Daoy (cell line): ENCODE data around the gene BCAP29. TPM values are rescaled to one million over a fixed set of nuclear protein-coding genes. Genes with fewer than 3 reads are reported as not detected.

ENCODE experiments used
- DNase-seq: peaks from one replicate; pipeline ENCODE4 v3.0.0-alpha.2; 2015; ENCODE audit warnings: low read depth
- total RNA-seq: library from RNA; depleted of rRNA; stranded (reverse); fragments of >200 nt; shearing (Covaris generic); gene quantifications from 2 replicates; pipeline ENCODE4 v1.2.3, GENCODE V29; 2014

The BCAP29 gene
- total RNA-seq, 1 experiment from 2014 or later: 197 TPM

DNA sequence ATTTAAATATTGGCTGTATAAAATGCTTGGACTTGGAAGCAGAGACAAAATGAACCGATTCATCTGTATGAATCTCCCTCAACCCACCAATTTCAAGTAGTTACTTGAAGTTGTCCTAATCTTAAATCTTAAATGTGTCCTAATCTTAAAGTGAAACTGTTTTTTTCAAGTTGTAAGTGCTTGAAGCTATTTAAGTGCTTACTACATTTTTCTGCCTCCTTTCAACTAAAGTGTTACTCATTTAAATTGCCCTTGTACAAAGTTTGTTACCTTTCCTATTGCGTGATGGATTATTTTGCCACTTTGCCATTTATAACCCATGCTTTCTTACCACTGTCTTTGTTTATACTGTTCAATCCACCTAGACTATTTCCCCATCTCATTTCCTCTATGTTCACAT, 2.8 kb downstream of the BCAP29 start:
- no peak for DNase-seq

DNA sequence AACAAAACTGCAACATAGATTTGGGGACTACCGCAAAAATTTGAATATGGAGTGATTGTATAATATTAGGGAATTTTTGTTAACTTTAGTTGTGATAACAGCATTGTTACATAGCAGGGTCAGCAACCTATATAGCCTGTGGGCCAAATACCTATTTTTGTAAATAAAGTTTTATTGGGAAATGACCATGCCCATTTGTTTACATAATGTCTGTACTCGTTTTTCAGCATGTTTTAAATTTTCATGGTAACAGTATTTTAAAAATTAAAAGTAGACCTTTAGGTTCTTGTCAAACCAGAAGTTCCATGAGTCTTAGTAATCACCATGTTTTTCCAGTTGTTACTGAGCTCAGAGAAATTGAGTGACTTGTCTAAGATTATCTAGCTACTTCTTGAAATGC, 4.7 kb downstream of the BCAP29 start:
- no peak for DNase-seq

DNA sequence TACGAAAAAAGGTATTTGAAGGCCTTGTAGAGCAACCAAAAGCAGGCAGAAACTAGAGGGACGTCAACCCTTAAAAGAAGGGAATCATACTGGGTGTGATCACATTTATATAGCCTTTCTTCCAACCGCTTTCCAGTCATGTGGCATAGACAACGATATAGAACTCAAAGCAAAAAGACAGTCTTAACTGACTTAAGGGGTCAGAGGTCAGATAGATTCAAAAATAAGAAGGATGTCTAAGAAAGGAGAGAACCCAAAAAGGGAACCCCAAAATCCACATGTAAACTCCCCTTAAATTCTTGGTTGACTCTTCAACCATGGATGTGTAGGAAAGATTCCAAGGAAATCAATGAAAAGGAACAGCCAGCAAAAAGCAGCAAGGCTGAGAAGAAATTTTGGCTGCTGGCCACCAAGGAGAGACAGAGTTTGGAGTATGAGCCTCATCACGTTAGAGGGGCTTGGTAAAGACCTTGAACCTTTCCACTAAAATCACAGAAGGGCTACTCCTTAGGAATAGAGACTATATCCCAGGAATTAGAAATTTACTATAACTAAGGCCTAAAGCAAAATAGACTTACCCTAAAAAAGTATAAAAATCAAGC, 8.6 kb downstream of the BCAP29 start:
- no peak for DNase-seq

DNA sequence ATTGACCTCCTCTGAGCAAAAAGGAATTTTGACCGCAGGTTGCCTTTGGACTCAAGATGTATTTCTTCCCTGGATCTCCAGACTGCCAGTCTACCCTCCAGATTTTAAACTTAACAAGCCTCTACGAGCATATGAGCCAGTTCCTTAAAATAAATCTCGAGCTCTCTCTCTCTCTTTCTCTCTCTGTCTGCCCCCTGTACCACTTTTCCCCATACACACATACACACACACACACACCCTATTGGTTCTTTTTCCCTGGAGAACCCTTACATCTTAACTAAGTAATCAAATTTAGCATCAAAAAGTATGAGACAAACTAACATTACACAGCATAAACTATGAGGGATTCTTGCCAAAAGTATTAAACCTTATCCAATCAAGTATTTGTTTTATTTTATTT, 11.4 kb downstream of the BCAP29 start:
- no peak for DNase-seq

DNA sequence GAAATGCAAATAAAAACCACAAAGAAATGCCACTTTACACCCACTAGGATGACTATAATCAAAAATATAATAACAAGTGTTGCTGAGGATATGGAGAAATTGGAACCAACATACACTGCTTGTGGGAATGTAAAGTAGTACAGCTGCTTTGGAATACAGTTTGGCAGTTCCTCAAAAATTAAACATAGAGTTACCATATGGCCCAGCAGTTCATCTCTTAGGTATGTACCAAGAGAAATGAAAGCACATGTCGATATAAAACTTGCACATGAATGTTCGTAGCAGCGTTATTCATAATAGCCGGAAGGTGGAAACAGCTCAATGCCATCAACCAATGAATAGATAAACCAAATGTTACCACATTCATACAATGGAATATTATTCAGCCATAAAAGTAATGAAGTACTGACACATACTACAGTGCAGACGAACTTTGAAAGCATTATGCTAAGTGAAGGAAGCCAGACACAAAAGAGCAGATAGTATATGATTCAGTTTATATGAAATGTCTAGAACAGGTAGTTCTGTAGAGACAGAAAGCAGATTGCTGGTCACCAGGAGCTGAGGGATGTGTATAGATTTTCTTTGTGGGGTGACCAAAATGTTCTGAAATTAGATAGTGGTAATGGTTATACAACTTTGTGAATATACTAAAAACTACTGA, 12.4 kb downstream of the BCAP29 start:
- DNase-seq: no peak

DNA sequence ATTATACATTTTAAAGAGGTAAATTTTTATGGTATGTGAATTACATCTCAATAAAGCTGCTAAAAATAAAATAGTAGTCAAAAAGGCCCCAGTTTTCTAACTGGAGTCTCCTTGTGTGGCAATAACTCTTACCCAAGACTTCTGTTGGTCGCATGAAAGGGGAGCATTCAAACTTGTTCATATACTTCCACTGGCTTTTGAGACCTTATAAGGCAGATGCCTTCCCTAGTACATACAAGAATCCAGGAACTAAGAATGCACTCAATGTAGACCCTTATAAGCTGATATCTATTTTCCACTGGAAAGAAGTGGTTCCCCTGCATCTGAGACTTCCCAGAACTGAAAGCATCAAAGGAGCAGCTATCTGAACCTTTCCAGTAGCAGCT, 13.0 kb downstream of the BCAP29 start:
- no peak for DNase-seq

DNA sequence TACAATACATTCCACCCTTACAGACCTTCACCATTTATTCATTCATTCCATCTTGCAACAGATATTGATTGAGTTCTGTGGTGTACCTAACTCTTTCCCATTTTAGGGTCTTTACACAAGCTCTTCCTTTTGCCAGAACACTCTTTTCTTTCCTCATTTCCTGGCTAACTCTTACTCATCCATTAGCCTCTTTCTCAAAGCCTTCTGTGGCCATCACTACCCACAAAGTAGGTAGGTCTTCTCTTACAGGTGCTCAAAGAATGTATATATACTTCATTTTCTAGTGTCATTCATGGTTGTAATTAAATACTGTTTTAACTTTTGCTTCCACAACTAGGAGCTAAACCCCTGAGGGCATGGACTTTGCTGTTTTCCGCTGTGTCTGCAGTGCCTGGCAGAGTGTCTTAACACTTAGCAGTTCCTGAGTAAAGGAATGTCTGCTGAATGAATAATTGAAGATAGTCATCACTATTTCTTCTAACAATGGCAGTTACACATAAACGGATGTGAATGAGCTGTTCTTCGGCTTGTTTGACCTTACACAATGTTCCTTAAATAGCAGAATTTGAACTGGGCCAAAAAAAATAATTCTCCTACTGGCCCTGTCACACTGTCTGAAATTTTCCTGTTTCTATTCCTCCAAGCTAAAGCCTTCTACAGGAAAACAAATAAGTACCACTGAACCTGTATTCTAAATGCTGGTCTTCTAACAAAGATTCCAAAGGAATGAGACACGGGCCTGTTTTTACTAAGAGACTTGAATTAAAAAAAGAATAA, 15.1 kb downstream of the BCAP29 start:
- DNase-seq: peak; percentile 84

DNA sequence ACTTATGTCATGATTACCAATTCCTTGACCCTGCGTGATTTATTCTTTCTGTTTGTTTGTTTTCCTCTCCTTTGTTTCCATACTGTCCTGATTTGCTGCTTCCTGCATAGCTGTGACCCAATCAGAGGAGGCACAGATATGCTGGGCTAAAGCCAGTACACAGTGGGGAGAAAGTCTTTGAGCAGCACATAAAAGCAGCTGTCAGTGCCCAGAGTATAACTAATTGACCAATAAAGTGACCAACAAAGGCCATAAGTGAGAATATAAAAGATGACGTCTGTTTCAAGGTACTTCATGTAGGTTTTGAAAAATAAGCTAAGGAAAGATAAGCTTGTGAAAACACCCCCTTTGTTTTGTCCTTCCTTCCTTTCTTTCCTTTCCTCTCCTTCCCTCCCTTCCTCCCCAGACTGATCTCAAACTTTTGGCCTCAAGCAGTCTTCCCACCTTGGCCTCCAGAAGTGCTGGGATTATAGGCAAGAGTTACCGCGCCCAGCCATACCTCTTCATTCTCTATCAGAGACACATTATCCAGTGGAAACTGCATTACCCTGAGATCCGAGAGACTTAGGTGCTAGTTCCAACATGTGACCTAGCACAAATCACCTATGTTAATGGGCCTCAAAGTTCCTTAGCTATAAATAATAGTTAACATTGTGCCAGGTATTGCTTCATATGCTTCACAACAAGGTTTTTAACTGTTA, 17.0 kb downstream of the BCAP29 start:
- no peak for DNase-seq

DNA sequence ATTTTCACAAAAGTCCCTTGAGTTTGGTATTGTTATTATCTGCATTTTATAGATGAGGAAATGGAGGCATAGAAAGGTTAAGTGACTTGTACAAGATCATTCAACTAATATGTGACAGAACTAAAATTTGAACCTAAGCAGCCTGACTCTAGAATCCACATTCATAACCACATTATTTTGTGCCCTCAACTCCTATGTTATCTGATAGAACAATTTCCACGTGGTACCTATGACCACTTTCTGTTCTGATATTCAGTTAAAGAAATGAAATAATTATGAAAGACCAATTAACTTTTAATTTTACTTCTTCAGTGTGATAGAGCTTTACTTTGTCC, 17.5 kb downstream of the BCAP29 start:
- DNase-seq: no peak

DNA sequence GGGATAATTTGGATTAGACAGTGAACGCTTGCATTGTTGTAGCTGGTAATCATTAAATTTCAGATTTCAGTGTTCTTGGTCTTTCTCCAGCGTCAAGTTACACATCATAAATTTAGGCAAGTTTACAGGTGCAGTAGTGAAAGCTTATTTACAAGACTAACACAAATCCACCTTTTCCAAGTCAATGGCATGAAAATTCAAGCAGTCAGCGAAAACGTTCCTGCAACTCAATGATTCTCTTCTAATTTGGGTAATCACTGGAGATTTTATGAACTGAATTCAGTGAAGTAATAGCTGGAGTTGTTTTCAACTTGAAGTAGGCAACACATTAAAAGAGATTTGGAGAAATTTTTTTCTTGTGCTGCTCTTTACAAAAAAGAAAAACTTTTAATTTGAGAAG, 17.9 kb downstream of the BCAP29 start:
- no peak for DNase-seq

DNA sequence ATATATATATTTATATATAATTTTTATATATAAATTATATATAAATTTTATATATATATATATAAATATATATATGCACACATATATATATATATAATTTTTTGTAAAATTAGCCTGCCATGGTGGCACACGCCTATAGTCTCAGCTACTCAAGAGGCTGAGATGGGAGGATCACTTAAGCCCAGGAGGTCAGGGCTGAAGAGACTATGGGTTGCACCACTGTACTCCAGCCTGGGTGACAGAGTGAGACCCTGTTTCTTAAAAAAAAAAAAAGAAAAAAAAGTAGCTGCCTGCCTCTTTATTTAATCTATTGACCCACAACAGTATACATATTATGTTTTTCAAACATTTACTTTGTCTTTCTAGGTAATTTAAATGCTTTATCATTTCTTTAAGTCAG, 19.2 kb downstream of the BCAP29 start:
- DNase-seq: no peak

DNA sequence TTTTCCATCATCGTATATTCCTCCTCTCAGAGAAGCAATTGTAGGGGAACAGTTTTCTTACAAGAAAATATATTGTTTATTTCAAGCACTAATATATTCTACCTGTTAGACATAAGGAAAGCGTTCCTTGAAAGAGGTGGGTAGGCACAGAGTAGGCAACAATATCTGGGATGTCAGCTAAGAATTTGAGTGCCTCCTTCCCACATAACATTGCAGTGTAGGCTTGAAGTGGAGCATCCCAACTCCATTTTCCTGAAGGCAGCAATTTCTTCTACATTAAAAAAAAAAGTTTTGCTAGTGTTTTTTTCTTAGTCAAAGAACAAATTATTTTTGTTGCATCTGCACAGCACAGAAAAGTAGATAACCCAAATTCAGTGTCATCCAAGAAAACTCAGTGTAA, 20.8 kb downstream of the BCAP29 start:
- no peak for DNase-seq

DNA sequence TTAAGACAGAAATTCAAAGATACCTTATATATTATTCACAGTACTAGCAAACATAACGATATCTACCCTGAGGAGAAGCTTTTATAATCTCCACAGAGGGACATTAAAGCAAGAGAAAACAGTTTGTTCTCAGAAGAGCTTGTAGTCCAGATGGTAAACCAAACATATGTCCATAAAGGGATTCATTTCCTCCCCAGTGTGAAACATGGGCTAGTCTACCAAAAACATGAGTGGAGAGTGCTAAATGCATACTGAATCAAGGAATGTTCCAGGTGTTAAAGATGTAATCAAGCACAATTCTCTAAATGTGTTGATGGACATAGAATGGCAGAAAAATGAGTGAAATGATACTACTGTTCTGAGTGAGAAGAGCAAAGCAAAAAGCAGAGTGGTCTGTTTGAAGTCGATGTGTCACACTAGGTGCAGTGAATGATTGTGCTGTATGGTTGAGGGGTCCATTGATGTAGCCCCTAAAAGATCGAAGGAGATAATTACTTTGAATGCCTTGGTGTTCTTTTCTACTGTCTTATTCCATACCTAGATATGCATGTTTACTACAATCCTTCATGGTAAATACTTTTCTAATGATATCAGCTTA, 25.3 kb downstream of the BCAP29 start:
- no peak for DNase-seq

DNA sequence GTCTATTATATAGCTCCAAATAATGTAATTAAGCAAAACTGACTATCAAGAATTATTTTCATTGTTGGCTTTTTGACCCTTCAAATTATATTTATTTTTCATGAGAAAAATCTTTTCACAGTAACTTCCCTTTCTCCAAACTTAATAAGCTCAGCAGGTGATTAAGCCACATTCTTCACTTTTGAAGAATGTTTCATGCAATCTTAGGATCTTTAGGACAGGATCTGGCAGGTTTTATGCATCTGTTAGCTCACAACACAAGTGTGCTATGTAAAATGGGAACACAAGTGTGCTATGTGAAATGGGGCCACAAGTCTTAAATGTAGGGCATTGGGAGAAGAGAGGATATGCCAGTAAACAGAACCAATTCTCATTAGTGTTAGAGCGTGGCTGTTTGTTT, 26.3 kb downstream of the BCAP29 start:
- no peak for DNase-seq

DNA sequence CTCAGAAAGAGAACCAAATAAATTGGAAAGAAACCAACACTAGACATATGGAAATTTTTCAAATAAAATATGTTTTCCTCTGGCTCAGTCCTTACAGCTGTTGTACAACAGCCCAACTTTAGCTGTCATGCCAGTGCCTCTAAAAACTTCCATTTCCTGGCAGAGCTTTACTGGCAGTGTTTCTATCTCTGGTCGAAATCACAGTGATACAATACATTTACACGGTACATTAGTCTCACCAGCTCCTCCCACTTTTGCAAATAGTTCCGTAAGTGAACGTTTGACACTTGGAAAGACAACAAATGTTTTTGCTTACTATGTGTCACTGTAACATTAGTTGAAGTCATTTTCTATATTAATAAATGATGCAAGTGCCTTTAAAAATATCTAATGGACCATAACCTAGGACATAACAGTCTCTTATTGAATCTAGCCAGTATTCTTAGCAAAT, 29.8 kb downstream of the BCAP29 start:
- DNase-seq: no peak

DNA sequence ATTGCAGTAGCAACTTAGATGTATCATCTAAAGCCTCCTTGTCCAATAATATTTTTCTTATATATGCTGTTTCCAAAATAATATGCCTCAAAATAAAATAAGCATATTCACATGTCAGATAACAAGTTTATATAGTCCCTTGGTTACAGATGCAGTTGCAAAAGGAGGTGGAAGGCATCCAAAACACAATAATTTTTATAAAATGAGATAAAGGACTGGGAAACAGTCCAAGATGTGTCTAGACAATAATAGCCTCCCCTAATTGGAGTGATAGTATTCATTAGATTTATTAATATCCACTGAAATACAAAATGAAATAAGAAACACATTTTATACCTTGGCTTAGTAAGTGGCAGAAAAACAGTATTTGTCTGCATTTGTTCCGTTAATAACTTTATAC, 30.3 kb downstream of the BCAP29 start:
- DNase-seq: no peak

DNA sequence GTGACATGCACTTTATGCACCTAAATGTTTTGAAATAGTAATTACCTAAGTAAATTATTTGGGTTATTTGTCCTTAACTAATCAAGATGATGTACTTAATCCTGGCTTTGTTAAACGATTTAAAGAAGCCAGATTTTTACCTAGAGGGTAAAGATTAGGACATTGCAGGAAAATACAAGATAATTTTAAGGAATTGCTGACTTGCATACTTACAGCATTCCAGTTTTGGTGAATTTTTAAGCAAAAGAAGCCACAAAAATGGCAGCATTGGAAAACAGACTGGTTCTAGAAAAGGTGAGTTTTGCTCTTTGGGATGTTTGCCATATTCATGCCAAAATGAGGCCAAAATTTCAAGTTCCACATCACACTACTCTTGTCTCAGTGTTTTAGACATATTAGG, 33.4 kb downstream of the BCAP29 start:
- DNase-seq: no peak

DNA sequence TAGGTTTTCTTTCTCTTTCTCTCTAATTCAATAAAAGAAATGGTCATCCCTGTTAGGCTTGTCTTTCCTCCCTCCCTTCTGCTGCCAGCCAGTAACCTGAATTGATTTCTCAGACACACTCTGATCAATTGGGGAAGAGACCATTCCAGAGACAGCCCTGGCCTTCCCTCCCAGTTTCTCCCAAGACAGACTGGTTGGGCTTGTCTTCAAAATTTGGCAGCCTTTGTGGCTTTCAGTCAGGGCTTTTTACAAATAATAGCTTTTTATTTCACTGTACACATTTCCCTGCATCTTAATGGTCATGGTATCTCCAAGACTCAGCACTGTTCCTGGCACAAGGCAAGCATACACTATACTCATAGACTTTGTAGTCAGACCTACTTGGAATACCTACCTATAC, 33.9 kb downstream of the BCAP29 start:
- DNase-seq: no peak

DNA sequence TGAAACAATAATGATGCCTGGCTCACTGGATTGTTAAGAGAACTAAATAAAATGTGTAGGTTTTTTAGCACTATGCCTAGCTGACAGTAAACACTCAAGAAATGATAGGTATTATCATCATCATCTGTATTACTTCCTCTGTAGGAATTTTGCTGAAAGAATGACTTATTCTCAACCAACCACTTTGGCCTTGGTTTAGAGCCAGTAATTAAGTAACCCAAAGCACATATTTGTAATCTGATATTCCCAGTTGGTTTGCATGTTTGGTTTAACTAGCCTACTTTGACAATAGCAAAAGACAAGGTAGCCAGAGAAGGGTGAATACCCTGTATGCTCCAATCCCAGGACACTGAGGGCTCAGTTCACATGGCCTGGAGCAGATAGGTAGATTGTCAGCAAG, 34.4 kb downstream of the BCAP29 start:
- peak; percentile 46 for DNase-seq

DNA sequence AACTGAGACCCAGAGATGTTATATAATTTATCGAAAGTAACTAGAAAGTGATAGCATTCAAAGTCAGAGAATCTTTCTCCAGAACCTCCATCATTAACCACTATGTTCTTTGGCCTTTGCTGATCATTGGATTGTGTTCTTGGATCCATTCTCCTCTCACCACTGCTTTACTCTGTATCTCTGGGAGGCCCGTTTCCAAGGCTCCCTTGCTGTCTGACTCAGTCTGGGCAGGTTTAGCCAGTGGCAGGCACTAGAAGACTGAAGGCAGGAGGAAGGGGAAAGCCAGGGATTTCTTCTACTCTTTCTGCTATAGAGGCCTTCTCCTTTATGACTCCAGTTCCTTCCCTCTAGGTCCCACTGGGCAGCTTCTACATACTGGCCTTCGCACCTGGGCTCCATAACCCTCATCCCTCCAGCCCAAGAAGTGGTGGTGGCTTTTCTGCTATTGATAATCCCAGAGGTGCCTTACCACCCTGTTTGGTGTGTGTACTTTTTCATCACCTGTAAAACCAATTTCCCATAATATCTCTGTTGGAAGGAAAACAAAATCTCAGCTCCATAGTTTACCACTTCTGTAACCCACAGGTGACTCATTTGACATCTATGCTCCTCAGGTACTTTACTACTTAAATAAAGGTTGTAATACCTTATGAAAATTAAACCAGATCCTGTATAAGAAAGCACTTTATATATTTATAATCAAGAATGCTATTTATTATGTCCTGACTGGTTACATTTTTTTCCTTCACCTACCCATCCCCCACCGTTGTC, 36.0 kb downstream of the BCAP29 start:
- DNase-seq: no peak

DNA sequence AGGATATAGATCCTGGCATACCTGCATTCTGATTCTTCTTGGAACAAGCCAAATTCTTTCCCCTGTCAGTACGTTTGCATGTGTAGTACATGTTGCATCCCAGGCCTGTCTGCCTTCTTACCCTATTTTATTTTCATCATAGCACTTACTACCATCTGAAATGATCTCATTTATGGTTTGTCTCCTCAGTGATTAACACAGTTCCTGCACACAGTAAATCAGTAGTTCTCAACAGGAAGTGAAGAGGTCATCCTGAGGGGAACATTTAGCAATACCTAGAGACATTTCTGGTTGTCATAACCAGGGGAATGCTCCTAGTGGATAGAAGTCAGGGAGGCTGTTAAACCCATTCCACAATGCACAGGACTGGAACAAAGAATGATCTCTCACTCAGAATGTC, 42.4 kb downstream of the BCAP29 start:
- DNase-seq: peak; percentile 27

DNA sequence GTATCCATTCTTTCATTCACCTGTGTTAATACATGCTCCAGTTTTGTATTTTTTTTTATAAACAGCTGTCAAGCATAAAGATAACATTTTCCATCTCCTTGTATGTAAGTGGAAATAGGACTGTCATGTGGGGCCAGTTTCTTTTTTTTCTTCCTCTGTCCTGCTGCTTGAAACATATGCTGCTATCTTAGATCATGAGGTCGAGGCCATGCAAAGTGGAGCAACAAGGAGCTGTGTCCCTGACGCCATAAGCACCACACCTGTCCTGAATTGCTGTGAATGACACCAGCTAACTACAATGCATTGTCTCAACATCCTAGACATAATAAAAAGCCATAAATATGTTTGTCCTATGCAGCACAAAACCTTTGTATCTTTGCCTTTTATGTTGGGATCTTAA, 42.8 kb downstream of the BCAP29 start:
- no peak for DNase-seq
